HepG2 (cell line): ENCODE measurements around the gene FIBCD1. TPM values are rescaled to one million over a fixed set of nuclear protein-coding genes. Genes with fewer than 3 reads are reported as not detected.

Experiments used
- ATAC-seq: fragments of 200-7000 bp; cut with Tn5 transposase; 3 replicates; pipeline ENCODE4 v1.9.1; 2020; ENCODE audit warnings: mild to moderate bottlenecking, moderate library complexity
- BruUV-seq: library from RNA; stranded (reverse); fragments of 400-500 nt; replicated peaks from 2 replicates; lab custom pipeline; 2021; lab: Mats Ljungman, UMichigan
- CTCF ChIA-PET: fragments of 300-600 bp; formaldehyde crosslinking; extraction: SDS; loops from one replicate; lab custom pipeline; 2021; ENCODE audit warnings: low total read pairs, inconsistent platforms, low intra/inter-chr PET ratio; lab: Yijun Ruan, JAX
- POLR2A ChIA-PET: fragments of 350-600 bp; sonication (Branson Sonifier 250); formaldehyde crosslinking; loops from one replicate; lab custom pipeline; 2020; ENCODE audit warnings: antibody characterized with exemption, inconsistent platforms; lab: Yijun Ruan, JAX
- DNase-seq: peaks from one replicate; pipeline ENCODE4 v3.0.0-alpha.2; 2015; ENCODE audit warnings: low spot score
- FAIRE-seq: peaks from 3 replicates; lab custom pipeline; 2011; peaks lifted over from hg19 to GRCh38; lab: Jason Lieb, UNC
- H2AFZ ChIP-seq: one replicate; pipeline ENCODE4 v1.6.1; 2011; ENCODE audit warnings: low read length, inconsistent platforms
- H3K27ac ChIP-seq: fragments of 300-600 bp; 3 replicates; pipeline ENCODE4 v1.8.0; 2011; ENCODE audit warnings: mixed run types, mild to moderate bottlenecking, mixed read lengths, low read length, inconsistent platforms; ENCODE audit not compliant: insufficient read depth; ENCODE audit errors: extremely low read length
- H3K27me3 ChIP-seq, 2 experiments: fragments of 200-600 bp in 1 of 2; 2 replicates in 1 of 2; 3 replicates in 1 of 2; pipeline versions ENCODE4 v1.6.0 to v1.8.0; 2011; ENCODE audit warnings: low read length in 2 of 2, mild to moderate bottlenecking in 2 of 2, moderate library complexity in 2 of 2, inconsistent platforms in 1 of 2; ENCODE audit not compliant: insufficient read depth in 2 of 2, control insufficient read depth in 1 of 2
- H3K36me3 ChIP-seq, 2 experiments: fragments of 200-600 bp in 1 of 2; replicated peaks in 1 of 2; 2 replicates in 1 of 2; 3 replicates in 1 of 2; pipeline versions ENCODE4 v1.5.1 to v1.8.0; 2011; ENCODE audit warnings: low read length in 2 of 2, inconsistent platforms in 1 of 2; ENCODE audit not compliant: insufficient read depth in 2 of 2, control insufficient read depth in 1 of 2
- H3K4me1 ChIP-seq: 2 replicates; pipeline ENCODE4 v1.5.1; 2012; ENCODE audit warnings: low read length, inconsistent platforms; ENCODE audit not compliant: insufficient read depth
- H3K4me2 ChIP-seq: 2 replicates; pipeline ENCODE4 v1.6.0; 2011; ENCODE audit warnings: low read depth, low read length, inconsistent platforms
- H3K4me3 ChIP-seq, 3 experiments: fragments of 200-600 bp in 1 of 3; sonication (generic), shearing (Covaris generic) in 1 of 3; replicated peaks in 1 of 3; 2 replicates each; pipeline ENCODE4 v1.5.1; 2011 to 2016; ENCODE audit warnings: low read length in 3 of 3, inconsistent platforms in 2 of 3, low read depth in 2 of 3, mild to moderate bottlenecking in 2 of 3, control low read depth in 1 of 3, mixed read lengths in 1 of 3; ENCODE audit not compliant: insufficient read depth in 1 of 3
- H3K79me2 ChIP-seq: one replicate; pipeline ENCODE4 v1.6.1; 2011; ENCODE audit warnings: low read length, inconsistent platforms; ENCODE audit not compliant: insufficient read depth
- H3K9ac ChIP-seq: 2 replicates; pipeline ENCODE4 v1.6.0; 2011; ENCODE audit warnings: mild to moderate bottlenecking, low read depth, low read length, inconsistent platforms; ENCODE audit not compliant: insufficient read depth
- H3K9me3 ChIP-seq: 2 replicates; pipeline ENCODE4 v1.5.1; 2012; ENCODE audit warnings: mild to moderate bottlenecking, low read length
- H4K20me1 ChIP-seq: 2 replicates; pipeline ENCODE4 v1.6.0; 2011; ENCODE audit warnings: inconsistent platforms, mild to moderate bottlenecking, low read length, moderate library complexity; ENCODE audit not compliant: insufficient read depth
- BORCS8-MEF2B ChIP-seq: sonication (generic); formaldehyde crosslinking; IDR thresholded peaks from 2 replicates; pipeline ENCODE4 v1.8.0; 2022; ENCODE audit warnings: mild to moderate bottlenecking, missing genetic modification reagents
- FOXK2 ChIP-seq: fragments of 450-650 bp; IDR thresholded peaks from 2 replicates; pipeline ENCODE4 v1.6.1; 2016
- GMEB2 ChIP-seq: IDR thresholded peaks from 2 replicates; pipeline ENCODE4 v1.6.1; 2016; ENCODE audit warnings: missing biosample characterization, missing genetic modification reagents, low read depth
- NCOR1 ChIP-seq: fragments of 200-600 bp; sonication (generic); IDR thresholded peaks from 2 replicates; pipeline ENCODE4 v1.7.0; 2017; ENCODE audit warnings: antibody characterized with exemption, low read length, borderline replicate concordance
- NFE2L2 ChIP-seq: fragments of 150-350 bp; IDR thresholded peaks from 2 replicates; pipeline ENCODE4 v1.6.1; 2014; ENCODE audit warnings: low read length
- ZBED4 ChIP-seq: sonication (generic); formaldehyde crosslinking; IDR thresholded peaks from 2 replicates; pipeline ENCODE4 v1.4.0; 2020; ENCODE audit warnings: missing genetic modification reagents, borderline replicate concordance
- ZNF230 ChIP-seq: sonication (generic); formaldehyde crosslinking; IDR thresholded peaks from 2 replicates; pipeline ENCODE4 v1.4.0; 2020; ENCODE audit warnings: mild to moderate bottlenecking, missing genetic modification reagents
- ZNF354B ChIP-seq: sonication (generic); formaldehyde crosslinking; IDR thresholded peaks from 2 replicates; pipeline ENCODE4 v1.8.0; 2022; ENCODE audit warnings: mild to moderate bottlenecking, missing genetic modification reagents
- ZNF512B ChIP-seq: sonication (generic); formaldehyde crosslinking; IDR thresholded peaks from 2 replicates; pipeline ENCODE4 v1.5.1; 2020; ENCODE audit warnings: missing genetic modification reagents, mild to moderate bottlenecking, borderline replicate concordance
- ZNF567 ChIP-seq: sonication (generic); formaldehyde crosslinking; IDR thresholded peaks from 2 replicates; pipeline ENCODE4 v1.8.1; 2023; ENCODE audit warnings: mild to moderate bottlenecking, missing genetic modification reagents, borderline replicate concordance
- ZNF574 ChIP-seq: sonication (generic); formaldehyde crosslinking; IDR thresholded peaks from 2 replicates; pipeline ENCODE4 v1.4.0; 2020; ENCODE audit warnings: missing genetic modification reagents
- WGBS: methylation state at CpG from one replicate; pipeline ENCODE4 v1.1.6; 2017; ENCODE audit warnings: low lambda C conversion rate; 5-methylcytosine and 5-hydroxymethylcytosine counted together
- in situ Hi-C: cut with HindIII; loops from 2 replicates; pipeline ENCODE4 v1.10.0; 2017; ENCODE audit warnings: low pct_unique_long_range_greater_than_20kb; ENCODE audit not compliant: extremely low pct_ligation_motif_present
- intact Hi-C: fragments of 100-400 bp; cut with micrococcal nuclease; formaldehyde crosslinking; loops from one replicate; pipeline ENCODE4 v1.10.0; 2022; ENCODE audit not compliant: unreplicated experiment
- polyA plus RNA-seq, 8 experiments: library from polyadenylated mRNA; depleted of rRNA in 3 of 8; stranded (reverse) in 7 of 8; unstranded in 1 of 8; fragments of >200 nt; fragmentation: Illumina TruSeq in 4 of 8; extraction: Trizol in 4 of 8; gene quantifications; 2 replicates each; pipeline versions ENCODE4 v1.2.1 to v1.2.3, GENCODE V29; 2011 to 2016; ENCODE audit warnings: low read depth in 4 of 8, missing spikeins in 1 of 8, mixed read lengths in 1 of 8; ENCODE audit not compliant: insufficient read depth in 1 of 8
- total RNA-seq, 5 experiments: library from RNA; depleted of rRNA; stranded (reverse); fragments of >200 nt; fragmentation: Illumina TruSeq; extraction: Trizol; gene quantifications; 2 replicates each; pipeline ENCODE4 v1.2.3, GENCODE V29; 2016; ENCODE audit warnings: low read depth in 1 of 5

Gene FIBCD1
- total and polyA plus RNA-seq, 2 of the 13 experiments (the other 11 are each of a cell fraction or from before 2014, with no cell fraction given), result 0.55 to 0.89 TPM

- Histone ChIP-seq H3K4me2 (no peak overlapping the region), H3K79me2 (no peaks in the 10 kb centered on the region), H3K27ac (no peak overlapping the region), H3K4me1 (peaks cover 24% of the 10 kb centered on the region), H3K27me3 (no peaks in the 10 kb centered on the region), H3K9ac (no peak overlapping the region), H3K36me3 (peaks cover 26 to 74% of the 10 kb centered on the region in 2 experiments), H3K9me3 (no peaks in the 10 kb centered on the region), H4K20me1 (peaks cover 19% of the 10 kb centered on the region), H2AFZ (no peak overlapping the region), H3K4me3 (no peak overlapping the region)
- no TSS peak for BruUV-seq
- FAIRE-seq, result no peak
- ATAC-seq, result no peak
- POLR2A ChIA-PET, result no interaction called here
- CTCF ChIA-PET, result interaction anchor here (1.2 kb wide), 1 partner anchor 70 kb away, joined by 3 read pairs; no protein-coding TSS in a partner anchor
- 97% methylated on average over 17 of the region's 17 CpGs for WGBS
- intact Hi-C loops (loop anchor here (2.0 kb wide), 1 partner anchor 128 kb away; no protein-coding TSS in a partner anchor), in situ Hi-C loops (no loop called here)
- no peak for DNase-seq
- TF ChIP-seq NFE2L2 (no peak), ZNF567 (CRISPR knock-in tag) (no peak), BORCS8-MEF2B (CRISPR knock-in tag) (no peak), ZNF230 (no peak), GMEB2 (CRISPR knock-in tag) (no peak), NCOR1 (no peak), ZNF354B (CRISPR knock-in tag) (no peak), ZNF512B (CRISPR knock-in tag) (no peak), ZNF574 (CRISPR knock-in tag) (no peak), ZBED4 (CRISPR knock-in tag) (no peak), FOXK2 (no peak)
These were observed 68.3 kb downstream of the FIBCD1 start for GRCh38 chr9:130870491-130871381.
